HG02885 (cell line): ENCODE data around the gene SIRT6.
"Not testable (repeated sequence)": the region's sequence is repeated elsewhere in the genome, so short reads cannot be mapped to it uniquely, and the experiment has no call there.

ENCODE experiments used
- ATAC-seq: cut with Tn5 transposase; IDR thresholded peaks from one replicate; pipeline ENCODE4 v1.9.1; 2021; ENCODE audit warnings: mild to moderate bottlenecking; ENCODE audit not compliant: unreplicated experiment, poor library complexity

The SIRT6 gene

GRCh38 chr19:4200940-4201542 is 18.7 kb upstream of the SIRT6 start:
- no peak for ATAC-seq

GRCh38 chr19:4199699-4200293 is 17.4 kb upstream of the SIRT6 start:
- ATAC-seq, result no peak

DNA sequence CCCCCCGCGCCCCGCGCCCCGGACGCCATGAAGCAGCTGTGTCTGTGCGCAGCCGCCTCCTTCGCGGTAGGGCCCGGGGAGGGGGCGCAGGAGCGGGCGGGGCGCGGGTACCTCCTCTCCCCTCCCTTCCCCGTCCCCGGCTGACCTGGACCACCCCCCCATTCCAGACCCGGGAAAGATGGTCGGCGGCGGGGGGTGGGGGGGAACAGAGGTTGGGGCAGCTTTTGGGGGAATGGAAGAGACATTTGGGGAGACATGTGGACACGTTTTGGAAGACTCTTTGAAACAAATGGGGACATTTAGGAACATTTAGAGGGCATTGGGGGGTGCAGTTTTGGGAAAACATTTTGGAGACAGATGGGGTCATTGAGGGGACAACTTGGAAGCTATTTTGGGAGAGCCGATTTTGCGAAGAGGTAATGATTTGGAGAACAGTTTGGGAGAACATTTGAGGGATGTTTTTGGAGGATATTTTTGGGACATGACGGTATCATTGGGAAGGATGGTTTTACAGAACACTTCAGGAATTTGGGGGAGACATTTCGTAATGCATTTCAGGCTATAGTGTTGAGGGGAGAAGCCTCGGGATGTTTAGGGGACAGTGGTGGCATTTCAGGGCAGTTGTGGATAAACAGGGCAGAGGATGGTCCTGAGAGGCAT is 16.2 kb upstream of the SIRT6 start:
- no peak for ATAC-seq

DNA sequence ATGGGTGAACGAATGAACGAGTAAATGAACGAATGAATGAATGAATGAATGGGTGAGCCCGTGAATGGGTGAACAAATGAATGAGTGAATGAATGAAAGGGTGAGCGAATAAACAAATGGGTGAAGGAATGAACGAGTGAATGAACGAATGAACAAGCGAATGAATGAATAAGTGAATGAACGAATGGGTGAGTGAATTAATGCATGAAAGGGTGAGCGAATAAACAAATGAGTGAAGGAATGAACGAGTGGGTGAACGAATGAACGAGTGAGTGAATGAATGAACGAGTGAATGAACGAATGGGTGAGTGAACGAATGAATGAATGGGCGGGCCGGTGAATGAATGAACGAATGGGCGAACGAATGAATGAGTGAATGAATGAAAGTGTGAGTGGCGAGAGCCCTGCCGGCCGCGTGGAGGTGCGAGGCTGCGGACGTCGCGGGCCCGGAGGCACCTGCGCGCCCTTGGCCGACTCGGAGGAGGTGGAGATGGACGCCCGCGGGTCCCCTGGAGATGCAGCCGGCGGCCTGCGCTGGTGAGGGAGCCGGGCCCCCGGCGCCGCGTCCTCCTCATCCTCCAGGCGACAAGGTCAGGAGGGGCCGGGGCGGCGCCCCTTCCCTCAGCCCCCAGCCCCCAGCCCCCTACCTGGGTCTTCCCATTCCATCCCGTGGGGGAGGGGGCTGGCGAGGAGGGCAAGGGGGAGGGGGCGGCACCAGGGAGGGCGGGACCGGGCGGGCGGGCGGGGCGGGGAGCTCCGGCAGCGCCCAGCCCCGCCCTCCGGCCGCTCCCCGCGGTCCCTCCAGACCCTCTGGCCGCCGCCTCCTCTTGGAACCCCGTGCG is 15.5 kb upstream of the SIRT6 start:
- ATAC-seq, result no peak

- ATAC-seq, result no peak
Measured at GRCh38 chr19:4197228-4197624, 14.9 kb upstream of the SIRT6 start.

GRCh38 chr19:4196587-4197148 is 14.3 kb upstream of the SIRT6 start:
- ATAC-seq, result no peak

DNA sequence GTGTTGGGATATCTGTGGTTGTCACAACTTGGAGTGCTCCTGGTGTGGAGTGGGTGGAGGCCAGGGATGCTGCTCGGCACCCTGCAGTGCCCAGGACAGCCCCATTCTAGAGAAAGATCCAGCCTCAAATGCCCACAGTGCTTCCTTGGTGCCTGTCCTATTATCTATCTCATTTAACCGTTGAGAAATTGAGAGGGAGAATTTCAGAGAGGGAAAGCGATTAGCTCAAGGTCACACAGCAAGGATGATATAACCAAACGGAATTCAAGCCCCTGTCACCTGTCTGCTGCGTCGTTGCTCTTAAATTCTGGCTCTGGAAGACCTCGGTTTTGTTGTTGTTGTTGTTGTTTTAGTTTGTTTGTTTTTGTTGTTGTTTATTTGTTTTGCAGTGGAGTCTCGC is 13.6 kb upstream of the SIRT6 start:
- ATAC-seq, result no peak

GRCh38 chr19:4194353-4194752 is 12.0 kb upstream of the SIRT6 start:
- no peak for ATAC-seq

DNA sequence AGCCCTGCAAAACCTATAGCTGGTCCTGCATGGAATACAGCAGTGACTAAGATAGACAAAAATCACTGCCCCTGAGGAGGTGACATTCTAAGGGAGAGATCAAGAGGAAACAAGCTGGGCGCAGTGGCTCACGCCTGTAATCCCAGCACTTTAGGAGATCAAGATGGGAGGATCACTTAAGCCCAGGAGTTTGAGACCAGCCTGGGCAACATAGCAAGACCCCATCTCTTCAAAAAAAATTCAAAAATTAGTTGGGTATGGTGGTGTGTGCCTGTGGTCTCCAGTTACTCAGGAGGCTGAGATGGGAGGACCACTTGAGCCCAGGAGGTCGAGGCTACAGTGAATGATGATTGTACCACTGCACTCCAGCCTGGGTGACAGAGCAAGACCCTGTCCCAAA is 10.2 kb upstream of the SIRT6 start:
- not testable (repeated sequence) for ATAC-seq

DNA sequence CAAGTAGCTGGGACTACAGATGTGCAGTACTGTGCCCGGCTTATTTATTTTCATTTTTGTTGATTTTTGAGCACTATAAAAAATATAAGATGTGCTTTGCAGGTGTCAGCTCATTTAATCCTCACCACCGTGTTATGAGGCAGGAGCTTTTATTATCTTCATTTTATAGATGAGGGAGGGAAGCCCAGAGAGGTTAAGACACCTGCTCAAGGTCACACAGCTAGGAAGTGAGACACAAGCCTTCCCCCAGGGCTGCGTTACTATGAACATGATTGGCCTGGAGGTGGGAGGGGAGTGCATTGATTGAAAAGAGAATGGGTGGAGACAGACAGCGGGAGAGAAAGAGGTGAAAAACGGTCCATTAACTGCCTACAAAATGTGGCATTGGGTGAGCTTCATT is 7.3 kb upstream of the SIRT6 start:
- ATAC-seq, result no peak

- no peak for ATAC-seq
Measured at GRCh38 chr19:4187313-4188122, 5.2 kb upstream of the SIRT6 start.

GRCh38 chr19:4186087-4186993 is 4.0 kb upstream of the SIRT6 start:
- no peak for ATAC-seq

DNA sequence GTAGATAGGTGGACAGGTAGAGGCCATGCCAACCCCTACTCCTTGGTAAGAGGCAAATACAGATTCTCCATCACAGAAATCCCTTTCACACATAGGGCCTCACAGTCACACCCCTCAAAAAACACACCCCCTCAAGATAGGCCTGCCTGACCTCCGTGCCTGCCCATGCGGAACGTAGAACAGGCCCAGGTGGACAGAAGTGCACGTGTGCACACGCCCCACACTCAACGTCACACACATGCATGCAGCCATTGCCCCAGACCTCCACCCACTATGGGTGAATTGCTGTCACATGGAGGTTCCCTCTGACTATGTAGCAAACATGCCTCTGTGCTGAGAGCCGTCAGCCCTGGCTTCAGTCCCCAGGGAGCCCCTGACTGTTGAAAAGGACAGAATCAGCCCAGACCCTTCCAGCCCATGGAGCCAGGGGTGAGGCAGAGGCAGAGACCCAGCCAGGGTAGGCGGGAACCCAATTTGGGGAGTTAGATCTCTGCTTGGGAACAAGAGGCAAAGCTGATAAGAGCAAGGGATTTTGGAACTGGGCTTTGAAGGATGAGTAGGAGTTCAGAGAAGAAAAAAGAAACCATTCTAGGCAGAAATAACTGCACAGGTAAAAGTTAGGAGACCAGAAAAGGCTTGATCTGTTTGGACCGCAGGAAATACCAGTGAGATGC is 3.2 kb upstream of the SIRT6 start:
- ATAC-seq, result no peak

GRCh38 chr19:4184718-4185352 is 2.5 kb upstream of the SIRT6 start:
- no peak for ATAC-seq

GRCh38 chr19:4183967-4184717 is 1.8 kb upstream of the SIRT6 start:
- ATAC-seq, result no peak

DNA sequence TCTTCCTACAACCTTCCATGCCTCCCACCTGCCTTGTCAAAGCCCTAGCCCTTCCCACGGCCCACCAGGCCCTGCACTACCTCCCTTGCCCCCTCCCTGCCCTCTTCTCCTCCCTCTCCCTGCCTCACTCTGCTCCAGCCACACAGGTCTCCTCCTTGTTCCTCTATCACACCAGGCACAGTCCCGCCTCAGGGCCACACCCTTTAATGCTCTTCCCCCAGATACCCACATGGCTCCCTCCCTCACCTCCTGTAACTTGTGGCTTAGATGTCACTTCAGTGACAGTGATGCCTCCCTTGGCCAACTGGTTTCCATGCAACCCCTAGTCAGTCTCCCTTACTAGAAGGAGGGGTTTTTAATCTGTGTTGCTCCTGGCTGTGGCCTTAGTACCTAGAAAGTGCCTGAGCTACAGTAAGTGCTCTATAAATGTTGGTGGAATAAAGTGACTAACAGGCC is 1.3 kb downstream of the SIRT6 start:
- ATAC-seq, result no peak

- ATAC-seq, result no peak
Measured at GRCh38 chr19:4178990-4179389, 3.4 kb downstream of the SIRT6 start.
